ENCODE data around the gene HIVEP3. TPM values are rescaled to one million over a fixed set of nuclear protein-coding genes. Genes with fewer than 3 reads are reported as not detected.

The HIVEP3 gene
- total and polyA plus RNA-seq, 2 donors (not counting 1 experiment from before 2014, with no cell fraction given): 2.0 to 5.1 TPM

GRCh38 chr1:41576206-41576605 is 342.5 kb downstream of the HIVEP3 start:
- Histone ChIP-seq H4K20me1 (ENCODE audit: control insufficient read depth, insufficient read depth, low read length, poor library complexity, severe bottlenecking) (no peaks in the 10 kb centered on the region), H3K9ac (ENCODE audit: low read length) (no peak overlapping the region), H2AFZ (ENCODE audit: insufficient read depth, low read depth, low read length, poor library complexity, severe bottlenecking) (no peak overlapping the region), H3K4me1 (ENCODE audit: control insufficient read depth in 2 of 2, insufficient read depth in 2 of 2, low read length in 2 of 2) (peaks cover 14 to 18% of the 10 kb centered on the region in 2 donors), H3K9me3 (ENCODE audit: control extremely low read depth in 1 of 3, control insufficient read depth in 2 of 3, insufficient read depth in 1 of 3, low read length in 2 of 3) (no peaks in the 10 kb centered on the region), H3K36me3 (replicated peaks in 1 of 2; ENCODE audit: control extremely low read depth in 1 of 2, control insufficient read depth in 1 of 2, extremely low read depth in 1 of 2, insufficient read depth in 2 of 2, low read length in 1 of 2) (peaks cover 0 to 15% of the 10 kb centered on the region in 2 experiments), H3K27ac (ENCODE audit: low read length in 2 of 2) (no peak overlapping the region), H3K79me2 (ENCODE audit: control insufficient read depth, insufficient read depth, low read length) (peaks cover 3% of the 10 kb centered on the region), H3K4me2 (replicated peaks; ENCODE audit: low read depth, low read length, poor library complexity, severe bottlenecking) (no peak overlapping the region), H3K4me3 (ENCODE audit: control extremely low read depth in 1 of 5, extremely low read depth in 1 of 5, insufficient read depth in 1 of 5, low read depth in 2 of 5, low read length in 4 of 5) (no peak overlapping the region), H3K27me3 (replicated peaks in 1 of 4; ENCODE audit: control extremely low read depth in 1 of 4, control insufficient read depth in 3 of 4, insufficient read depth in 4 of 4, low read length in 3 of 4) (no peaks in the 10 kb centered on the region)
- POLR2A ChIA-PET: interaction anchor here (0.6 kb wide), 1 partner anchor 49 kb away, joined by 4 read pairs; no protein-coding TSS in a partner anchor
- no peaks in the 10 kb centered on the region for H3K9me3 Mint-ChIP-seq (ENCODE audit: insufficient read depth)
- no peak overlapping the region for H3K4me3 Mint-ChIP-seq
- H3K27ac Mint-ChIP-seq: no peak overlapping the region
- ATAC-seq (ENCODE audit: low read depth) (no peak), DNase-seq (no peak)
- no peaks in the 10 kb centered on the region for H3K27me3 Mint-ChIP-seq
- CTCF ChIA-PET: interaction anchor here (0.9 to 7.7 kb wide), 8 partner anchors 60 to 597 kb away, joined by 3 to 114 read pairs (median 20); no protein-coding TSS in a partner anchor
- TF ChIP-seq EZH2 (IDR thresholded peaks at IDR 0.05; ENCODE audit: borderline replicate concordance, insufficient read depth, low read depth, low read length, poor library complexity, severe bottlenecking) (no peak), CTCF (IDR thresholded peaks at IDR 0.05) (no peak)
- intact Hi-C loops (cut with micrococcal nuclease): loop anchor here (10.0 kb wide), 3 partner anchors 61 to 459 kb away; no protein-coding TSS in a partner anchor
- H3K4me1 Mint-ChIP-seq: peaks cover 25% of the 10 kb centered on the region
- 83% methylated on average over 1 of the region's 3 CpGs for WGBS (ENCODE audit: insufficient coverage)

- no peaks in the 10 kb centered on the region for H3K27me3 Mint-ChIP-seq
Measured at GRCh38 chr1:41574842-41575241, 343.9 kb downstream of the HIVEP3 start.

More at GRCh38 chr1:41574842-41575241, 343.9 kb downstream of the HIVEP3 start:
- no peak overlapping the region for H3K9ac ChIP-seq (ENCODE audit: low read length)
- no peak for DNase-seq
- peak overlapping the region; percentile 49 for H3K4me2 ChIP-seq (replicated peaks; ENCODE audit: low read depth, low read length, poor library complexity, severe bottlenecking)
- ATAC-seq (ENCODE audit: low read depth): no peak
- H3K36me3 ChIP-seq (replicated peaks in 1 of 2; ENCODE audit: control extremely low read depth in 1 of 2, control insufficient read depth in 1 of 2, extremely low read depth in 1 of 2, insufficient read depth in 2 of 2, low read length in 1 of 2): peaks cover 0 to 11% of the 10 kb centered on the region in 2 experiments
- no peak overlapping the region for H2AFZ ChIP-seq (ENCODE audit: insufficient read depth, low read depth, low read length, poor library complexity, severe bottlenecking)
- H3K4me3 ChIP-seq (ENCODE audit: control extremely low read depth in 1 of 5, extremely low read depth in 1 of 5, insufficient read depth in 1 of 5, low read depth in 2 of 5, low read length in 4 of 5): no peak overlapping the region
- Mint-ChIP-seq H3K4me3 (no peak overlapping the region), H3K4me1 (peaks cover 23% of the 10 kb centered on the region), H3K9me3 (ENCODE audit: insufficient read depth) (no peaks in the 10 kb centered on the region), H3K27ac (no peak overlapping the region)
- no peaks in the 10 kb centered on the region for H4K20me1 ChIP-seq (ENCODE audit: control insufficient read depth, insufficient read depth, low read length, poor library complexity, severe bottlenecking)
- TF ChIP-seq CTCF (IDR thresholded peaks at IDR 0.05) (no peak), EZH2 (IDR thresholded peaks at IDR 0.05; ENCODE audit: borderline replicate concordance, insufficient read depth, low read depth, low read length, poor library complexity, severe bottlenecking) (no peak)
- H3K4me1 ChIP-seq (ENCODE audit: control insufficient read depth in 2 of 2, insufficient read depth in 2 of 2, low read length in 2 of 2): peaks cover 14 to 18% of the 10 kb centered on the region in 2 donors
- H3K9me3 ChIP-seq (ENCODE audit: control extremely low read depth in 1 of 3, control insufficient read depth in 2 of 3, insufficient read depth in 1 of 3, low read length in 2 of 3): no peaks in the 10 kb centered on the region
- ChIA-PET CTCF (interaction anchor here (0.6 to 7.7 kb wide), 36 partner anchors 8 to 598 kb away, joined by 3 to 114 read pairs (median 5); no protein-coding TSS in a partner anchor), POLR2A (no interaction called here)
- H3K27me3 ChIP-seq (replicated peaks in 1 of 4; ENCODE audit: control extremely low read depth in 1 of 4, control insufficient read depth in 3 of 4, insufficient read depth in 4 of 4, low read length in 3 of 4): no peaks in the 10 kb centered on the region
- intact Hi-C loops (cut with micrococcal nuclease): loop anchor here (1.0 to 10.0 kb wide), 9 partner anchors 48 to 598 kb away; no protein-coding TSS in a partner anchor
- 19% methylated on average over 5 of the region's 5 CpGs for WGBS (ENCODE audit: insufficient coverage)
- H3K27ac ChIP-seq (ENCODE audit: low read length in 2 of 2): no peak overlapping the region
- peaks cover 3% of the 10 kb centered on the region for H3K79me2 ChIP-seq (ENCODE audit: control insufficient read depth, insufficient read depth, low read length)
